K562 (cell line): Measurements from ENCODE around the gene THAP4. TPM values are rescaled to one million over a fixed set of nuclear protein-coding genes. Genes with fewer than 3 reads are reported as not detected.
A peak's percentile ranks its signal among the peaks of the same experiment; 100 is the strongest.

ENCODE experiments used
- KLF16 ChIP-seq: IDR thresholded peaks from 2 replicates; pipeline ENCODE4 v1.6.1; 2016; ENCODE audit warnings: antibody characterized with exemption
- L3MBTL2 ChIP-seq: fragments of 450-650 bp; IDR thresholded peaks from 2 replicates; pipeline ENCODE4 v1.6.1; 2016; ENCODE audit warnings: mild to moderate bottlenecking, moderate library complexity
- MYBL2 ChIP-seq, 2 experiments: fragments of 450-650 bp in 1 of 2; sonication (generic) in 1 of 2; formaldehyde crosslinking in 1 of 2; IDR thresholded peaks; 2 replicates each; pipeline versions ENCODE4 v1.6.1 to v1.8.1; 2017 to 2022; ENCODE audit warnings: borderline replicate concordance in 1 of 2, inconsistent platforms in 1 of 2, low read depth in 1 of 2, mild to moderate bottlenecking in 1 of 2, missing genetic modification reagents in 1 of 2, moderate library complexity in 1 of 2
- RBBP5 ChIP-seq: fragments of 200-600 bp; sonication (generic); IDR thresholded peaks from 2 replicates; pipeline ENCODE4 v1.6.1; 2012; ENCODE audit warnings: borderline replicate concordance, mild to moderate bottlenecking, low read length, control low read depth, inconsistent platforms; ENCODE audit not compliant: insufficient read depth, poor library complexity, severe bottlenecking
- RBM15 ChIP-seq: fragments of 200-400 bp; formaldehyde crosslinking; IDR thresholded peaks from 2 replicates; pipeline ENCODE4 v1.6.1; 2018; ENCODE audit warnings: mild to moderate bottlenecking, low read length, moderate library complexity; ENCODE audit not compliant: insufficient read depth
- RCOR1 ChIP-seq, 2 experiments: IDR thresholded peaks; 2 replicates each; pipeline ENCODE4 v1.6.1; 2012; ENCODE audit warnings: low read depth in 2 of 2, low read length in 2 of 2, borderline replicate concordance in 1 of 2, improper control_type of control experiment in 1 of 2
- RFX1 ChIP-seq: fragments of 450-650 bp; IDR thresholded peaks from 2 replicates; pipeline ENCODE4 v1.6.1; 2016; ENCODE audit warnings: mild to moderate bottlenecking, moderate library complexity
- RFX7 ChIP-seq: fragments of 250-450 bp; sonication (Bioruptor Pico); IDR thresholded peaks from 2 replicates; pipeline ENCODE4 v1.5.1; 2021; ENCODE audit warnings: mild to moderate bottlenecking
- RHOXF2B ChIP-seq: fragments of 250-450 bp; sonication (Bioruptor Pico); conservative IDR thresholded peaks from 2 replicates; pipeline ENCODE4 v1.5.1; 2021
- SIN3A ChIP-seq, 2 experiments: fragments of 150-350 bp in 1 of 2; IDR thresholded peaks; 2 replicates each; pipeline ENCODE4 v1.6.1; 2011 to 2016; ENCODE audit warnings: borderline replicate concordance in 2 of 2, low read depth in 2 of 2, low read length in 2 of 2, mild to moderate bottlenecking in 2 of 2, moderate library complexity in 2 of 2; ENCODE audit not compliant: control insufficient read depth in 1 of 2
- ZSCAN32 ChIP-seq: fragments of 450-650 bp; formaldehyde crosslinking; IDR thresholded peaks from 2 replicates; pipeline ENCODE4 v1.4.0; 2020; ENCODE audit warnings: mild to moderate bottlenecking, moderate library complexity
- polyA plus RNA-seq, 8 experiments: library from polyadenylated mRNA; depleted of rRNA in 4 of 8; stranded (reverse) in 5 of 8; unstranded in 3 of 8; fragments of >200 nt; fragmentation: Nextera tagmentation in 2 of 8; fragmentation: Illumina TruSeq in 1 of 8; extraction: Ambion mirVana in 2 of 8; extraction: Trizol in 1 of 8; gene quantifications; 2 replicates each; pipeline versions ENCODE4 v1.2.1 to v1.2.3, GENCODE V29; 2011 to 2014; ENCODE audit warnings: inconsistent platforms in 1 of 8, missing spikeins in 1 of 8
- total RNA-seq, 7 experiments: library from RNA; depleted of rRNA in 6 of 7; stranded (reverse); fragments of >200 nt in 6 of 7; fragmentation: Illumina TruSeq in 2 of 7; extraction: Trizol in 2 of 7; gene quantifications; 2 replicates each; pipeline versions ENCODE4 v1.2.1 to v1.2.3, GENCODE V29; 2011 to 2021; ENCODE audit warnings: low replicate concordance in 1 of 7
- TF ChIP-seq, protein P1 (sequence below): fragments of 450-650 bp; formaldehyde crosslinking; IDR thresholded peaks from 2 replicates; pipeline ENCODE4 v1.4.0; 2020; ENCODE audit warnings: mild to moderate bottlenecking, moderate library complexity
- TF ChIP-seq, protein P2 (sequence below): fragments of 450-650 bp; formaldehyde crosslinking; IDR thresholded peaks from 2 replicates; pipeline ENCODE4 v1.4.0; 2022; ENCODE audit warnings: missing genetic modification characterization
- TF ChIP-seq, protein P3 (sequence below): fragments of 450-650 bp; IDR thresholded peaks from 2 replicates; pipeline ENCODE4 v1.6.1; 2016
- TF ChIP-seq, protein P4 (sequence below): fragments of 250-450 bp; sonication (Bioruptor Pico); IDR thresholded peaks from 2 replicates; pipeline ENCODE4 v1.5.0; 2021
- TF ChIP-seq, protein P5 (sequence below), 2 experiments: IDR thresholded peaks; 2 replicates each; pipeline ENCODE4 v1.6.1; 2011; ENCODE audit warnings: borderline replicate concordance in 1 of 2, control low read depth in 1 of 2, low read depth in 1 of 2, low read length in 1 of 2, mild to moderate bottlenecking in 1 of 2, mixed read lengths in 1 of 2, moderate library complexity in 1 of 2; ENCODE audit not compliant: insufficient read depth in 1 of 2, insufficient read length in 1 of 2, poor library complexity in 1 of 2, severe bottlenecking in 1 of 2; ENCODE audit errors: extremely low read depth in 1 of 2
- TF ChIP-seq, protein P6 (sequence below), 2 experiments: fragments of 450-650 bp in 1 of 2; sonication (generic) in 1 of 2; formaldehyde crosslinking in 1 of 2; IDR thresholded peaks in 1 of 2; conservative IDR thresholded peaks in 1 of 2; 2 replicates each; pipeline versions ENCODE4 v1.6.1 to v1.8.1; 2016 to 2023; ENCODE audit warnings: mild to moderate bottlenecking in 2 of 2, moderate library complexity in 2 of 2, inconsistent platforms in 1 of 2, missing genetic modification reagents in 1 of 2

Gene THAP4
- total and polyA plus RNA-seq, 9 of the 15 experiments (the other 6 are each of a cell fraction or from before 2014, with no cell fraction given) = 8.6 to 60.9 (median 43.9) TPM

DNA sequence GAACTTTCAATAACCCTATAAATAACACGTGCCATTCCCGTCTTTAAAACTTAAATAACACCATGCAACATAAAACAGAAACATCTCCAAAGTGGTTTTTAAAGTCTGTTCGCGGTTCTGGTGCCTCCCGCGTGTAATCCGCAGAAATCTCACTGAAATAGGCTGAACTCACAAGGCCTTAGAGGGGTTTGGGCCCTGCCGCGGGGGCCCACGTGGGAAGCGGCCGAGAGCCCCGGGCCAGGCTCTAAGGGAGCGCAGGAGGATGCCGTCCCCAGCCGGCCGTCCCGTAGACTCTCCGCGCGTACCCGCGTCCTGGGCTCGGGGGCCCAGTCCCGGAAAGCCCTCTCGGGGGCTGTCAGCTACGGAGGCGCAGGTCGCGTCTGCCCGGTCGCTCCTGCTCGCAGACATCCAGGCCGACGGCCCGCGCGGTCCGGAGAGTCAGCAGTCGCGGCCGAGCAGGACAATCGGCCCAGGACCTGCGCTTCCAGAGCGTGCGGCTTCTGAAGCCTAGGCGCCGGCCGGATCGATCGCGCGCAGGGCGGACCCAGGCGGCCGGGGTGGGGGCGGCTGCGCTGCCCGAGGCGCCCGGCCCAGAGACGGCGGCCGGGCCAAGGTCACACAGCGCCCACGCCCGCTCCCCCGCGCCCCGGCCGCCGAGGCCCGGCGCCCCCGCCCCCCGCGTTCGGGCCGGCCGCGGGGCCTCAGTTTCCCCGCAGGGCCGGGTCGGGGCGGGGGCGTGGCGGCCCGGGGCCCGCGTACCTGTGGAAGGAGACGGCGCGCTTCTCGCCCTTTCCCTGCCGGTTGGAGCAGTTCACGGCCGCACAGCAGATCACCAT lies 558 bp downstream of the THAP4 start (continued):
- TF ChIP-seq RFX1 (no peak), L3MBTL2 (peak; percentile 29; the same call in 1 of the 2 replicates), RFX7 (CRISPR knock-in tag) (no peak), SIN3A (IDR thresholded peaks at IDR 0.05; ENCODE audit: borderline replicate concordance in 2 of 2, control insufficient read depth in 1 of 2, low read depth in 2 of 2, low read length in 2 of 2) (0 out of 4 replicates have a peak, but pooled peaks of 1 of the 2 experiments have one; percentile 6), KLF16 (no peak), MYBL2 (IDR thresholded peaks at IDR 0.05; ENCODE audit: low read depth) (no peak), MYBL2 (CRISPR knock-in tag; IDR thresholded peaks at IDR 0.05; ENCODE audit: borderline replicate concordance) (no peak), RBM15 (no peak), ZSCAN32 (CRISPR knock-in tag) (no peak), RBBP5 (peak; percentile 43), RHOXF2B (no peak), RCOR1 (IDR thresholded peaks at IDR 0.05; ENCODE audit: borderline replicate concordance in 1 of 2, low read depth in 2 of 2, low read length in 2 of 2) (no peak)
- TF ChIP-seq, protein P1, sequence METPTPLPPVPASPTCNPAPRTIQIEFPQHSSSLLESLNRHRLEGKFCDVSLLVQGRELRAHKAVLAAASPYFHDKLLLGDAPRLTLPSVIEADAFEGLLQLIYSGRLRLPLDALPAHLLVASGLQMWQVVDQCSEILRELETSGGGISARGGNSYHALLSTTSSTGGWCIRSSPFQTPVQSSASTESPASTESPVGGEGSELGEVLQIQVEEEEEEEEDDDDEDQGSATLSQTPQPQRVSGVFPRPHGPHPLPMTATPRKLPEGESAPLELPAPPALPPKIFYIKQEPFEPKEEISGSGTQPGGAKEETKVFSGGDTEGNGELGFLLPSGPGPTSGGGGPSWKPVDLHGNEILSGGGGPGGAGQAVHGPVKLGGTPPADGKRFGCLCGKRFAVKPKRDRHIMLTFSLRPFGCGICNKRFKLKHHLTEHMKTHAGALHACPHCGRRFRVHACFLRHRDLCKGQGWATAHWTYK (CRISPR knock-in tag) = no peak
- TF ChIP-seq, protein P2, sequence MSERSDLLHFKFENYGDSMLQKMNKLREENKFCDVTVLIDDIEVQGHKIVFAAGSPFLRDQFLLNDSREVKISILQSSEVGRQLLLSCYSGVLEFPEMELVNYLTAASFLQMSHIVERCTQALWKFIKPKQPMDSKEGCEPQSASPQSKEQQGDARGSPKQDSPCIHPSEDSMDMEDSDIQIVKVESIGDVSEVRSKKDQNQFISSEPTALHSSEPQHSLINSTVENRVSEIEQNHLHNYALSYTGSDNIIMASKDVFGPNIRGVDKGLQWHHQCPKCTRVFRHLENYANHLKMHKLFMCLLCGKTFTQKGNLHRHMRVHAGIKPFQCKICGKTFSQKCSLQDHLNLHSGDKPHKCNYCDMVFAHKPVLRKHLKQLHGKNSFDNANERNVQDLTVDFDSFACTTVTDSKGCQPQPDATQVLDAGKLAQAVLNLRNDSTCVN (CRISPR knock-in tag) = no peak
- TF ChIP-seq, protein P3, sequence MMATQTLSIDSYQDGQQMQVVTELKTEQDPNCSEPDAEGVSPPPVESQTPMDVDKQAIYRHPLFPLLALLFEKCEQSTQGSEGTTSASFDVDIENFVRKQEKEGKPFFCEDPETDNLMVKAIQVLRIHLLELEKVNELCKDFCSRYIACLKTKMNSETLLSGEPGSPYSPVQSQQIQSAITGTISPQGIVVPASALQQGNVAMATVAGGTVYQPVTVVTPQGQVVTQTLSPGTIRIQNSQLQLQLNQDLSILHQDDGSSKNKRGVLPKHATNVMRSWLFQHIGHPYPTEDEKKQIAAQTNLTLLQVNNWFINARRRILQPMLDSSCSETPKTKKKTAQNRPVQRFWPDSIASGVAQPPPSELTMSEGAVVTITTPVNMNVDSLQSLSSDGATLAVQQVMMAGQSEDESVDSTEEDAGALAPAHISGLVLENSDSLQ = no peak
- TF ChIP-seq, protein P4, sequence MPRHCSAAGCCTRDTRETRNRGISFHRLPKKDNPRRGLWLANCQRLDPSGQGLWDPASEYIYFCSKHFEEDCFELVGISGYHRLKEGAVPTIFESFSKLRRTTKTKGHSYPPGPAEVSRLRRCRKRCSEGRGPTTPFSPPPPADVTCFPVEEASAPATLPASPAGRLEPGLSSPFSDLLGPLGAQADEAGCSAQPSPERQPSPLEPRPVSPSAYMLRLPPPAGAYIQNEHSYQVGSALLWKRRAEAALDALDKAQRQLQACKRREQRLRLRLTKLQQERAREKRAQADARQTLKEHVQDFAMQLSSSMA = no peak
- TF ChIP-seq, protein P5, sequence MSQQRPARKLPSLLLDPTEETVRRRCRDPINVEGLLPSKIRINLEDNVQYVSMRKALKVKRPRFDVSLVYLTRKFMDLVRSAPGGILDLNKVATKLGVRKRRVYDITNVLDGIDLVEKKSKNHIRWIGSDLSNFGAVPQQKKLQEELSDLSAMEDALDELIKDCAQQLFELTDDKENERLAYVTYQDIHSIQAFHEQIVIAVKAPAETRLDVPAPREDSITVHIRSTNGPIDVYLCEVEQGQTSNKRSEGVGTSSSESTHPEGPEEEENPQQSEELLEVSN (IDR thresholded peaks at IDR 0.05; ENCODE audit: borderline replicate concordance in 1 of 2, extremely low read depth in 1 of 2, insufficient read depth in 1 of 2, insufficient read length in 1 of 2, low read depth in 1 of 2, low read length in 1 of 2, poor library complexity in 1 of 2, severe bottlenecking in 1 of 2) = peak in 1 of 2 experiments; percentile 10
- TF ChIP-seq, protein P6, sequence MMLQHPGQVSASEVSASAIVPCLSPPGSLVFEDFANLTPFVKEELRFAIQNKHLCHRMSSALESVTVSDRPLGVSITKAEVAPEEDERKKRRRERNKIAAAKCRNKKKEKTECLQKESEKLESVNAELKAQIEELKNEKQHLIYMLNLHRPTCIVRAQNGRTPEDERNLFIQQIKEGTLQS (IDR thresholded peaks at IDR 0.05) = no peak
- TF ChIP-seq, protein P6 (CRISPR knock-in tag; conservative IDR thresholded peaks at IDR 0.05) = no peak
- TF ChIP-seq, all 486 proteins: peak for 24
